Right kidney (tissue), 1 donor: ENCODE measurements around the gene POTEF.
A peak's percentile ranks its signal among the peaks of the same experiment; 100 is the strongest.
"Not testable (repeated sequence)": the region's sequence is repeated elsewhere in the genome, so short reads cannot be mapped to it uniquely, and the experiment has no call there.

ENCODE experiments used
- DNase-seq: peaks from one replicate; pipeline ENCODE4 v3.0.0-alpha.2; 2016

Gene POTEF

DNA sequence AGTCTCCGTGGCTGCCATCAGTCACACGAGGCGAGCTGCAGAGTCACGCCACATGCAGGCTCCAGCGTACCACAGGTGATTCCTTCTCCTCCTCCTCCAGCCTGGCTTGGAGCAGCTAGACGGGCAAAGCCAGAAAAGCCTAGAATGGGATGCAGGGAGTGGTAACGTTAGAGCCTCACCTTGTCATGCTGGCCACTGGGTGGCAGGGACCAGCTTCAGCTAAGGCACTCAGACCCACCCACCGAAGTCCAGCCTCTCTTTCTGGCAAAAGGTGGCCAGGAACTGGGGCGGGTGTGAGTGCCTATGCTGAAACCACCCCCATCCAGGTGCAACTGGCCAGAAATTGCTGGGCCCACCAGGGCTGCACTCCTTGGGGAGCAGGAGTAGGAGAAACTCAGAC, 1.3 kb downstream of the POTEF start:
- not testable (repeated sequence) for DNase-seq

DNA sequence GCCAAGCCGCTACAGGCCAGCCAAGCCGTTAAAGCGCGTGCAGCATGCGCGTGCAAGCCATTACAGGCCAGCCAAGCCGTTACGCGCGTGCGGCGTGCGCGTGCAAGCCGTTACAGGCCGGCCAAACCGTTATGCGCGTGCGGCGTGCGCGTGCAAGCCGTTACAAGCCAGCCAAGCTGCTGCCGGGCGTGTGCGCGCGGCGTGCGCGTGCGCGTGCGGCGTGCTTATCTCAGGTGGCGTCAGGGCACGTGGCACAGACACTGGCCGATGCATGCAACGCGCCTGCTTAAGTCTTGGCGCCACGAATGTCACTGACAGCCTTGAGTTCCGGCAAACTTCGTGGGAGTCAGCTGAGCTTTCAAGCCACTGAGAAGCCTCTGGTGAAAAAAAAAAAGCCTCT, 8.1 kb downstream of the POTEF start:
- DNase-seq = not testable (repeated sequence)

DNA sequence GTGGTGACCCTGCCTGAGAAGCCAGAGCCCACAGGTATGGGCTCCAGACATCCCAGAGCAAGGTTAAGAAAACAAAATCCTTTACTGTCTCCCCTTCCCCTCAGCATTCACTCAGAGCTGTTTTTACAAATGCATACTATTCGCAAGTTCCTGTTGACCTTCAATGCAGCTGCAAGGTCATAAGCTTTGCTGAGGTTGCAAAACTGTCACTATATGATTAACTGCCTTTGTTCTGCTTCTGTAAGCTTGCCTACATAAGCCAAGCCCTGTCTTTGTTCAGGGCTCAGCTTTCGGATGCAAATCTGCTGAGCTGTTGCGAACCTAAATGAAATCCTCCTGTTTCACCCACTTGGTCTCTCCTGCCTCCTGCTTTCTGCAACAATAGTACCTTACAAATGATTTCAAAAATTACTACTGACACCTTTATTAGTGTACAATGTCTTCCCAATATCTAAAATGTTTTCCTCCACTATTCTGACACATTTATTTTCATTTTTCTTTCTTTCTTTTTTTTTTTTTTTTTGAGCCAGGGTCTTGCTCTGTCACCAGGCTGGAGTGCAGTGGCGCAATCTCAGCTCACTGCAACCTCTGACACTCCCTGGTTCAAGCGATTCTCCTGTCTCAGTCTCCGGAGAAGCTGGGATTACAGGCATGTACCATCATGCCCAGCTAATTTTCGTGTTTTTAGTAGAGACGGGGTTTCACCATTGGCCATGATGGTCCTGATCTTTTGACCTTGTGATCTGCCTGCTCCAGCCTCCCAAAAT, 26.2 kb downstream of the POTEF start:
- DNase-seq = peak; percentile 19

DNA sequence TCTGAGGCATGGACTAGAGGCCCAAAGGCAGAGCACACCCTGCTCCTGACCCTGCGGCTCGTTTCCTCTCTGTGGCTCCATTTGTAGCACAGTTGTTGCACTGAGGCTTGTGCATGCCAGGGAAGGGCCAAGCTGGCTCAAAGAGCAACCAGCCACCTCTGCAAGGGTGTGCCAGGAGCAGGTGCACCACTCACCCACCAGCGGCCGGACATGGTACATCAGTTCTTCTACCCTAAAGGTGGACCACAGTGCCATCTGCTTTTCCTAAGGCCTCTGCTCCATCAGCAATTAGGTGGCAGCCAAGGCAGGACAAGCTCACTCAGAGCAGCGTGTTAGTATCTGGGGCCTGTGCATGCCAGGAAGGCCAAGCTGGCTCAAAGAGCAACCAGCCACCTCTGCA, 66.4 kb downstream of the POTEF start:
- DNase-seq = not testable (repeated sequence)

DNA sequence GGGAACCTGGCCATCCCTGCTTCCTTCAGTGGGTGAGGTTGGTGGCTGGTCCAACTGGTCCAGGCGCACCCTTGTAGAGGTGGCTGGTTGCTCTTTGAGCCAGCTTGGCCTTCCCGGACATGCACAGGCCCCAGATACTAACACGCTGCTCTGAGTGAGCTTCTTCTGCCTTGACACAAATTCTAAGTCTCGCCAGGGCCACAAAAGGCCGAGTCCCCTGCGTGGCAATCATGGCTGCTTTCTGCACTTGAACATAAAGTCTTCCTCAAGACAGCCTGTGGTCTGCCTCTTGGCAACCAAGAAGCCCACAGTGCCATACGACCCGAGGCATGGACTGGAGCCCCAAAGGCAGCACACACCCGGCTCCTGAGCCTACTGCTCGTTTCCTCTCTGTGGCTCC, 69.0 kb downstream of the POTEF start:
- DNase-seq = not testable (repeated sequence)

DNA sequence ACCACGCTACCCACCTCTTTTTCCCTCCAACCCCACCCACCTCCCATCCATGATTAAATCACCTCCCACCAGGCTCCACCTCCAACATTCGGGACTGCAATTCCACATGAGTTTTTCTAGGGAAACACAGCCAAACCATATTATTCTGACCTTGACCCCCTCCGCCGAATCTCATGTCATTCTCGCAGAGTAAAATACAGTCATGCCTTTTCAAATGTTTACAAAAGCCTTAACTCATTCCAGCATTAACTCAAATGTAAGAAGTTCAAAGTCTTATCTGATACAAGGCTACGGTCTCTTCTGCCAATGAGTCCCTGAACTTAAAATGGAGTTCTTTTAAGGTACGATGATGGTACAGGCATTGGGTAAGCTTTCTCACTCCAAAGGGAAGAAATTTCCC, 72.7 kb downstream of the POTEF start:
- not testable (repeated sequence) for DNase-seq

DNA sequence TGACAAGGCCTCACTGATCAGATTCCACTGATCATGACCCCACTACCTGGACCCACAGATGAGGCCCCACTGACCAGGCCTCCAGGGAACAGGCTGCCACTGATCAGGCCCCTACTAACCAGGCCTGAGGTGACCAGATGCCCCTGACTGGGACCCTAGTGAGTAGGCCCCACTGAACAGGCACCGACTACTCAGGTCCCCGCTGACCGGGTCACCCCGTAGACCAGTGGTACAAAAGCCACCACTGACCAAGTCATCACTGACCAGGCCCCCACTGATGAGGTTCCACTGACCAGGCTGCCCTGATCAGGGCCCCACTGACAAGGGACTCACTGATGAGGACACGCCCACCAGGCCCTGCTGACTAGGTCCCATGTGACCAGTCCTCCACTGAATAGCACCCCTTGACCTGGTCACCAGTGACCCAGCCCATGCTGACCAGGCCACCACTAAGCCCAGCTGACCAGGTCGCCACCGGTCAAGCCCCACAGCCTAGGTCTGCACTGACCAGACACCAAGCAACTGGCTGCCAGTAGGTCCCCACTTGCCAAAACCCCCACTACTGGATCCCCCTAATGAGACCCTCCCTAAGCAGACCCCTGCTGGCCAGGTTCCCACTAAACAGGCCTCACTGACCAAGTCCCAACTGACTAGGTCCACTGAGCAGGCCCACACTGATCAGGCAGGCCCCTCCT, 75.7 kb downstream of the POTEF start:
- not testable (repeated sequence) for DNase-seq

DNA sequence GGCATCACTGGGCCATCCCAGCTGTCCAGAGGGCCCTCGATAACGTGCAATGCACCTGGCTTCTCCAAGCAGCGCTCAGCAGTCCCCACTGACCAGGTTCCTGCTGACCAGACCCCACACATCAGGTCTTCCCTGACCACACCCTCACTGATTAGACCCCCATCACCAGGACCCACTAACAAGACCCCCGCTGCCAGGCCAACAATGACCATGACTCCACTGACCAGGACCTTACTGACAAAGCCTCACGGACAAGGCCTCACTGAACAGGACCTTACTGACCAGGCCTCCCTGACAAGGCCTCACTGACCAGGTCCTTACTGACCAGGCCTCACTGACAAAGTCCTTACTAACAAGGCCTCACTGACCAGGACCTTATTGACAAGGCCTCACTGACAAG, 76.6 kb downstream of the POTEF start:
- DNase-seq = not testable (repeated sequence)

DNA sequence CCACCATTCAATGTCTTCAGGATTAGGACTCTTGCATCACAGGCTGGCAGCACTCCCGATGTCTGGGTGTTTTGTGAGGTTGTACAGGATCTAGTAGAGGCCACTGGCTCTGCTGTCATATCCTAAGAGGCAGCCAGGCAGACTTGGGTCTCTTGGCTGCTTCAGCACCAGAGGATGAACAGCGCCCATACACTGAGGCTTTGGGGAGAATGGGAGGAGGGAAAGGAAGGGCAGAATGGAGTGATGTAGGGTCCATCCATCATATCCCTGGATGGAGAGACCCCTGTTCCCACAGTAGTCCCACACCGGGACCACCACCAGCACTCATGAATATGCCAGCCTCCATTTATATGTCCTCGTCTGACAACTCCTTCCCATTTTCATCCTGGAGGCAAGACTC, 80.6 kb downstream of the POTEF start:
- not testable (repeated sequence) for DNase-seq

DNA sequence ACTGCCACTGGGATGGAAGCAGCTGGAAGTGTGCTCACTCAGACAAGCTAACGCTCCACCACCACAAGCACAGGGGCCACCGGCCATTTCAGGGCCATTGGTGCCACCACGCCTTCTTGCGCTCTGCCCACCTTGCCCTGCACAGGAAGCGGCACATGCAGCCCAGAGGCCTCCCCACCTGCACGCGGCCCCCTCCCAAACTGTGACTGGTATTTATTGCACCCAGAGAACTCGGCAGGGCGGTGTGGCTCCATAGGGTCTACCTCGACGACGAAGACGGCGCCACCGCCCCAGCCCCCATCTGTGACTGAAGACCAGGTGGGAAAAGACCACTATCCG, 90.8 kb downstream of the POTEF start:
- DNase-seq = not testable (repeated sequence)

DNA sequence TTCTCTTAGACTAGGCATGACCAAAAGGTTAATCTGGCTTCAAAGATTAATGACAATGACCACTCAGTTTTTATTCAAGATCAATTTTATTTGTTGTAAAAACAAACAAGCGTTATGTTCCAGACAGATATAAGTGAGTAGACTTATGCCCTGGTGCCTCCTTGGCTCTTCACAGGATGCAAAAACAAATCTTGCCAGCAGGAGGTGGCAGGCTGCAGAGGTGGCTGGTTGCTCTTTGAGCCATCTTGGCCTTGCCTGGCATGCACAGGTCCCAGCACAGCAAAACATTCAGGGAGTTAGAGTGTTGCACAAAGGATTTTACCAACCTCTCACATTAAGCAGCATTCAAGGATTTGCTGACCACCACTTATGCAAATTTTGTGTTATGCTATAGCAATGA, 103.1 kb downstream of the POTEF start:
- DNase-seq = not testable (repeated sequence)
